Measurements from ENCODE around the gene MSN. TPM values are rescaled to one million over a fixed set of nuclear protein-coding genes. Genes with fewer than 3 reads are reported as not detected.

The MSN gene
- total RNA-seq, 1 experiment from 2014 or later: 361 TPM

DNA sequence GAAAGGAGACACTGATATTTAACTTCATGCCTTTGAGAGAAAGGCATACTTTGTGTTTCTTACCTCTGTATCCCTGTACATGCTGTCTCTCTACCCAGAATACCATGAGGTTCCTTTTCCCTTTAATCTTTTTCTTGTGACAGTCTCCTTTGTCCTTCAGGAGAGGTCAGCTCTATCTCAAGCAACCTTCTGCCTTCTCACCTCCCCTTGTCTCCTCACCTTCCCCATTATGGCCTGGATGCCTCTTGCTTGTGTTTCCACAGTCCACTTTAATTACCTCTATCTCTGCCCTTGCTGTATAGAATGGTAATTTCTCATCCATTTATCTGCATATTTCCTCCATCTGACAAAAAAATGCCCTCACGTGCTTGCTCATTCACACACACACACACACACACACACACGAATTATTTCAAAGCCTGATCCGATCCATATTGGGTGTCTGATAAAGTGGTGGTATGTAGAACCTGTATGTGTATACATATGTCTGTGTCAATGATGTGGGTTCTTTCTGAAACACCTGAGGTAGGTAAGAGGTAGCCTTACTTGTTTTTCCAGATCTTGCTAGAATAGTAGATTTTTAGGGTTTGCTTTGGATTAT, 28.5 kb downstream of the MSN start:
- Histone ChIP-seq H3K27me3 (ENCODE audit: low read length) (no peaks in the 10 kb centered on the region), H3K4me3 (ENCODE audit: low read length) (peak overlapping the region; percentile 38; the same call in 1 of the 2 replicates), H3K4me2 (ENCODE audit: low read depth, low read length, poor library complexity, severe bottlenecking) (peak overlapping the region; percentile 68), H3K79me2 (ENCODE audit: low read length) (peaks cover 73% of the 10 kb centered on the region), H3K4me1 (ENCODE audit: low read length) (peaks cover 100% of the 10 kb centered on the region), H2AFZ (ENCODE audit: low read length) (no peak overlapping the region), H3K9ac (ENCODE audit: low read length) (peak overlapping the region; percentile 68), H3K9me2 (replicated peaks; ENCODE audit: insufficient read depth, low read length) (no peaks in the 10 kb centered on the region), H4K20me1 (ENCODE audit: insufficient read depth, low read depth, low read length) (no peaks in the 10 kb centered on the region), H3K36me3 (ENCODE audit: insufficient read depth, low read length) (no peaks in the 10 kb centered on the region), H3K9me3 (ENCODE audit: low read length) (no peaks in the 10 kb centered on the region), H3K27ac (ENCODE audit: low read length) (peak overlapping the region; percentile 100)
- DNase-seq: no peak

GRCh38 chrX:65696613-65697012, 29.2 kb downstream of the MSN start:
- Histone ChIP-seq H3K9ac (ENCODE audit: low read length) (peak overlapping the region; percentile 68), H3K4me3 (ENCODE audit: low read length) (peak overlapping the region; percentile 38; the same call in 1 of the 2 replicates)

GRCh38 chrX:65697211-65697641, 29.8 kb downstream of the MSN start:
- Histone ChIP-seq H3K36me3 (ENCODE audit: insufficient read depth, low read length) (no peaks in the 10 kb centered on the region), H3K9ac (ENCODE audit: low read length) (peak overlapping the region; percentile 68), H3K4me2 (ENCODE audit: low read depth, low read length, poor library complexity, severe bottlenecking) (peak overlapping the region; percentile 68), H3K79me2 (ENCODE audit: low read length) (peaks cover 72% of the 10 kb centered on the region), H3K27me3 (ENCODE audit: low read length) (no peaks in the 10 kb centered on the region), H3K9me3 (ENCODE audit: low read length) (no peaks in the 10 kb centered on the region), H2AFZ (ENCODE audit: low read length) (no peak overlapping the region), H3K4me1 (ENCODE audit: low read length) (peaks cover 96% of the 10 kb centered on the region), H3K9me2 (replicated peaks; ENCODE audit: insufficient read depth, low read length) (no peaks in the 10 kb centered on the region), H3K4me3 (ENCODE audit: low read length) (peak overlapping the region; percentile 38), H4K20me1 (ENCODE audit: insufficient read depth, low read depth, low read length) (no peaks in the 10 kb centered on the region), H3K27ac (ENCODE audit: low read length) (peak overlapping the region; percentile 100)
- DNase-seq: peak; percentile 60

More at GRCh38 chrX:65696613-65697012, 29.2 kb downstream of the MSN start:
- Histone ChIP-seq H2AFZ (ENCODE audit: low read length) (no peak overlapping the region), H3K4me1 (ENCODE audit: low read length) (peaks cover 100% of the 10 kb centered on the region), H3K9me3 (ENCODE audit: low read length) (no peaks in the 10 kb centered on the region), H3K4me2 (ENCODE audit: low read depth, low read length, poor library complexity, severe bottlenecking) (peak overlapping the region; percentile 68), H4K20me1 (ENCODE audit: insufficient read depth, low read depth, low read length) (no peaks in the 10 kb centered on the region), H3K27me3 (ENCODE audit: low read length) (no peaks in the 10 kb centered on the region), H3K27ac (ENCODE audit: low read length) (peak overlapping the region; percentile 100), H3K79me2 (ENCODE audit: low read length) (peaks cover 74% of the 10 kb centered on the region), H3K9me2 (replicated peaks; ENCODE audit: insufficient read depth, low read length) (no peaks in the 10 kb centered on the region), H3K36me3 (ENCODE audit: insufficient read depth, low read length) (no peaks in the 10 kb centered on the region)
- no peak for DNase-seq

DNA sequence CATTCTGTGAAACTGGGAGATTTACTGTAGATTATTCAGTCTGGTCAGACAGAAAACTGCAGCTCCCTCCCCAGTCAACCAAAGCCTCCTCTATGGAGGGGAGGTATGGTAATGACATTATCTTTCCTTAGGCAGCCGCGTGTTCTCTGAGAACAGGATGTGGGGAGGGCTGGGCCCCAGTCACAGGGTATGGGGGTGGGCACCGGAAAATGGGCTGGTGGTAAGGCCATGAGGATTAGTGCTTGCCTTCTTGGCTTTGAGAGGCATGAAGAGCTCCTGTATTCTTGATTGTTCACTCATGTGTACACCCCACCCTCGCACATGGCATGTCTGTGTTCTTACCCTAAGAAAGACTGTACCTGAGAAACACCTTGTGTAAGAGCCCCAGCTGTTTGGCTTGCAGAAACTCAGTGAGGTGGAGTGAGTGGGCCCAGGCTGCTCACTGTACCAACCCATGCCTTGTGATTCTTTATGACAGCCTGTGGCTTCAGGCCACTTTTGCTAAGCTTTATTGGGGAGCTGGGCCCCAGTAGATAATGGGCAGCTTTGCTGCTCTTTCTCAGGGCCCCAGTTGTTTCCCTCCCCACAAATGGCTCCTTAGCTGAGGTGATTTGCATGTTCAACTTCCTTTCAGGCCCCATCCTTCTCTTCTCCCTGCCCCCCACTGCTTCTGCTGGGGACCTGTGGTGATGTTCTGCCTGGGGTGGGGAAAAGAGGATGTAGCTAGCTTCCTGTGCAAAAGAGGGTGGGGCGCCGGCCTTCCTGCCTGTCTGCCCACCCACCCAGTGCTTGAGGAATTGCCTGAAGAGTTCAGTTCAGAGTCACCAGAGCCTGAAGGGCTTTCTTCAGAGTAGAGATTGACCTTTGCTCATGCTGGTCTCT, 30.7 kb downstream of the MSN start:
- Histone ChIP-seq H4K20me1 (ENCODE audit: insufficient read depth, low read depth, low read length) (no peaks in the 10 kb centered on the region), H3K27me3 (ENCODE audit: low read length) (no peaks in the 10 kb centered on the region), H3K79me2 (ENCODE audit: low read length) (peaks cover 70% of the 10 kb centered on the region), H3K36me3 (ENCODE audit: insufficient read depth, low read length) (no peaks in the 10 kb centered on the region), H2AFZ (ENCODE audit: low read length) (no peak overlapping the region), H3K4me3 (ENCODE audit: low read length) (peak overlapping the region; percentile 49), H3K4me1 (ENCODE audit: low read length) (peaks cover 92% of the 10 kb centered on the region), H3K9me3 (ENCODE audit: low read length) (no peaks in the 10 kb centered on the region), H3K4me2 (ENCODE audit: low read depth, low read length, poor library complexity, severe bottlenecking) (peak overlapping the region; percentile 68), H3K9ac (ENCODE audit: low read length) (peak overlapping the region; percentile 68), H3K9me2 (replicated peaks; ENCODE audit: insufficient read depth, low read length) (no peaks in the 10 kb centered on the region), H3K27ac (ENCODE audit: low read length) (peak overlapping the region; percentile 100)
- peak; percentile 91 for DNase-seq

GRCh38 chrX:65702956-65703355, 35.5 kb downstream of the MSN start:
- H3K4me2 ChIP-seq (ENCODE audit: low read depth, low read length, poor library complexity, severe bottlenecking): no peak overlapping the region
- DNase-seq: no peak
- no peak overlapping the region for H3K4me3 ChIP-seq (ENCODE audit: low read length)
- H3K79me2 ChIP-seq (ENCODE audit: low read length): peaks cover 89% of the 10 kb centered on the region
- H2AFZ ChIP-seq (ENCODE audit: low read length): no peak overlapping the region
- H3K9me2 ChIP-seq (replicated peaks; ENCODE audit: insufficient read depth, low read length): no peaks in the 10 kb centered on the region
- H3K9me3 ChIP-seq (ENCODE audit: low read length): no peaks in the 10 kb centered on the region
- H3K9ac ChIP-seq (ENCODE audit: low read length): no peak overlapping the region
- H3K27me3 ChIP-seq (ENCODE audit: low read length): no peaks in the 10 kb centered on the region
- no peaks in the 10 kb centered on the region for H4K20me1 ChIP-seq (ENCODE audit: insufficient read depth, low read depth, low read length)
- no peaks in the 10 kb centered on the region for H3K36me3 ChIP-seq (ENCODE audit: insufficient read depth, low read length)
- H3K27ac ChIP-seq (ENCODE audit: low read length): peak overlapping the region; percentile 40; the same call in 1 of the 2 replicates
- H3K4me1 ChIP-seq (ENCODE audit: low read length): peaks cover 66% of the 10 kb centered on the region

- H3K4me1 ChIP-seq (ENCODE audit: low read length): peaks cover 41% of the 10 kb centered on the region
- peak overlapping the region; percentile 3; the same call in 1 of the 2 replicates for H3K27ac ChIP-seq (ENCODE audit: low read length)
- DNase-seq: no peak
- H3K4me2 ChIP-seq (ENCODE audit: low read depth, low read length, poor library complexity, severe bottlenecking): no peak overlapping the region
- no peaks in the 10 kb centered on the region for H3K9me3 ChIP-seq (ENCODE audit: low read length)
- no peaks in the 10 kb centered on the region for H3K27me3 ChIP-seq (ENCODE audit: low read length)
- H3K79me2 ChIP-seq (ENCODE audit: low read length): peaks cover 89% of the 10 kb centered on the region
- no peaks in the 10 kb centered on the region for H4K20me1 ChIP-seq (ENCODE audit: insufficient read depth, low read depth, low read length)
- H3K36me3 ChIP-seq (ENCODE audit: insufficient read depth, low read length): no peaks in the 10 kb centered on the region
- H2AFZ ChIP-seq (ENCODE audit: low read length): no peak overlapping the region
- no peak overlapping the region for H3K4me3 ChIP-seq (ENCODE audit: low read length)
- no peak overlapping the region for H3K9ac ChIP-seq (ENCODE audit: low read length)
- no peaks in the 10 kb centered on the region for H3K9me2 ChIP-seq (replicated peaks; ENCODE audit: insufficient read depth, low read length)
These were observed 38.0 kb downstream of the MSN start for GRCh38 chrX:65705439-65705838.

- peak overlapping the region; percentile 3; the same call in 1 of the 2 replicates for H3K27ac ChIP-seq (ENCODE audit: low read length)
- peaks cover 33% of the 10 kb centered on the region for H3K4me1 ChIP-seq (ENCODE audit: low read length)
- DNase-seq: no peak
- no peak overlapping the region for H3K4me2 ChIP-seq (ENCODE audit: low read depth, low read length, poor library complexity, severe bottlenecking)
- H3K9me2 ChIP-seq (replicated peaks; ENCODE audit: insufficient read depth, low read length): no peaks in the 10 kb centered on the region
- no peak overlapping the region for H2AFZ ChIP-seq (ENCODE audit: low read length)
- H3K4me3 ChIP-seq (ENCODE audit: low read length): no peak overlapping the region
- no peaks in the 10 kb centered on the region for H3K36me3 ChIP-seq (ENCODE audit: insufficient read depth, low read length)
- no peak overlapping the region for H3K9ac ChIP-seq (ENCODE audit: low read length)
- no peaks in the 10 kb centered on the region for H3K9me3 ChIP-seq (ENCODE audit: low read length)
- H3K79me2 ChIP-seq (ENCODE audit: low read length): peaks cover 81% of the 10 kb centered on the region
- H4K20me1 ChIP-seq (ENCODE audit: insufficient read depth, low read depth, low read length): no peaks in the 10 kb centered on the region
- no peaks in the 10 kb centered on the region for H3K27me3 ChIP-seq (ENCODE audit: low read length)
These were observed 38.8 kb downstream of the MSN start for GRCh38 chrX:65706041-65706828.
